Psoas muscle (tissue), 8 donors: ENCODE measurements around the gene GGT6. TPM values are rescaled to one million over a fixed set of nuclear protein-coding genes. Genes with fewer than 3 reads are reported as not detected.
A peak's percentile ranks its signal among the peaks of the same experiment; 100 is the strongest.

Experiments used
- ATAC-seq, 4 donors: fragments of 200-7000 bp; cut with Tn5 transposase; one replicate each; pipeline ENCODE4 v1.9.1; 2020; ENCODE audit warnings: moderate library complexity in 3 of 4, mild to moderate bottlenecking in 2 of 4
- DNase-seq, 2 donors: peaks; one replicate each; pipeline ENCODE4 v3.0.0-alpha.2; 2020
- H3K27ac ChIP-seq: fragments of 200-600 bp; one replicate; pipeline ENCODE4 v1.8.0; 2022
- H3K27me3 ChIP-seq, 3 donors: fragments of 200-600 bp in 1 of 3; one replicate each; pipeline versions ENCODE4 v1.6.1 to v1.8.0; 2013 to 2022; ENCODE audit warnings: low read length in 2 of 3, mild to moderate bottlenecking in 2 of 3, moderate library complexity in 1 of 3; ENCODE audit not compliant: insufficient read depth in 3 of 3
- H3K36me3 ChIP-seq, 2 donors: fragments of 200-600 bp in 1 of 2; one replicate each; pipeline versions ENCODE4 v1.6.1 to v1.8.0; 2013 to 2022; ENCODE audit warnings: low read depth in 1 of 2, mild to moderate bottlenecking in 1 of 2, moderate library complexity in 1 of 2; ENCODE audit not compliant: insufficient read depth in 1 of 2
- H3K4me1 ChIP-seq: fragments of 200-600 bp; one replicate; pipeline ENCODE4 v1.8.0; 2022
- H3K4me3 ChIP-seq: fragments of 200-600 bp; one replicate; pipeline ENCODE4 v1.8.0; 2022; ENCODE audit warnings: mild to moderate bottlenecking
- H3K9me3 ChIP-seq: fragments of 200-600 bp; one replicate; pipeline ENCODE4 v1.8.0; 2022
- CTCF ChIP-seq: fragments of 200-600 bp; IDR thresholded peaks from one replicate; pipeline ENCODE4 v1.8.0; 2022; ENCODE audit warnings: antibody characterized with exemption
- WGBS, 3 donors: extraction: QIAGEN DNeasy Blood & Tissue Kit; methylation state at CpG; one replicate each; pipeline versions ENCODE4 v1.1.6 to v1.1.7; 2013; 5-methylcytosine and 5-hydroxymethylcytosine counted together
- intact Hi-C, 2 donors: fragments of 100-400 bp; cut with DNase I; formaldehyde crosslinking; loops; one replicate each; pipeline versions ENCODE4 v1.11.0 to v1.14.2; 2022
- polyA plus RNA-seq, 3 donors: library from polyadenylated mRNA; stranded (reverse); fragments of 200-250 nt; gene quantifications; one replicate each; pipeline ENCODE4 v1.2.3, GENCODE V29; 2013
- total RNA-seq, 4 donors: library from RNA; stranded (reverse); fragmentation: NEBNext Ultra II Directional in 2 of 4; extraction: Animal tissue kit (Norgen Biotek cat#: 25700) in 2 of 4; gene quantifications; one replicate each; pipeline versions ENCODE4 v1.2.1 to v1.2.4, GENCODE V29; 2021 to 2023
- donor health status: healthy with polysubstance abuse.
- donor health status: DM: no; HTN: no; CAD: no; lungs with moderate emphysema.
- donor health status: Bipolar disorder and iron deficiency.
- donor health status: healthy.
- donor health status: DM: yes; HTN: yes; CAD: no.
- donor health status: DM: no; HTN: no; CAD: no.
- donor health status: DM: no; HTN: no; CAD: no.
- donor health status: DM: yes; HTN: yes; CAD: no.

GGT6 gene
- total and polyA plus RNA-seq, 7 donors = 0.03 TPM; not detected in 6

- H3K27me3 ChIP-seq = no peaks in the 10 kb centered on the region
- H3K4me1 ChIP-seq = peaks cover 19% of the 10 kb centered on the region
- H3K27ac ChIP-seq = peak overlapping the region; percentile 58
- H3K9me3 ChIP-seq = no peaks in the 10 kb centered on the region
- DNase-seq (peak; percentile 63 to 70), ATAC-seq (peak in 3 of 4 donors; percentile 2 to 13 (median 11))
- 24 to 33% (median 32%) methylated on average over 18 of the region's 18 CpGs for WGBS, 3 donors
- peaks cover 1 to 42% of the 10 kb centered on the region in 2 donors for H3K36me3 ChIP-seq
- intact Hi-C loops = no loop called here
- no peak for TF ChIP-seq CTCF
- peak overlapping the region; percentile 7 for H3K4me3 ChIP-seq
These were observed 23.5 kb downstream of the GGT6 start for GRCh38 chr17:4536742-4537411.

GRCh38 chr17:4536259-4536741, 24.1 kb downstream of the GGT6 start:
- Histone ChIP-seq H3K27ac (peak overlapping the region; percentile 58), H3K27me3 (no peaks in the 10 kb centered on the region), H3K9me3 (no peaks in the 10 kb centered on the region), H3K4me3 (peak overlapping the region; percentile 7), H3K36me3 (peaks cover 0 to 36% of the 10 kb centered on the region in 2 donors), H3K4me1 (peaks cover 17% of the 10 kb centered on the region)
- intact Hi-C loops = no loop called here
- DNase-seq (peak; percentile 31 to 56), ATAC-seq (peak; percentile 21 to 34 (median 28))
- no peak for TF ChIP-seq CTCF
- WGBS, 3 donors = 18 to 35% (median 22%) methylated on average over 16 to 19 of the region's 19 CpGs

DNA sequence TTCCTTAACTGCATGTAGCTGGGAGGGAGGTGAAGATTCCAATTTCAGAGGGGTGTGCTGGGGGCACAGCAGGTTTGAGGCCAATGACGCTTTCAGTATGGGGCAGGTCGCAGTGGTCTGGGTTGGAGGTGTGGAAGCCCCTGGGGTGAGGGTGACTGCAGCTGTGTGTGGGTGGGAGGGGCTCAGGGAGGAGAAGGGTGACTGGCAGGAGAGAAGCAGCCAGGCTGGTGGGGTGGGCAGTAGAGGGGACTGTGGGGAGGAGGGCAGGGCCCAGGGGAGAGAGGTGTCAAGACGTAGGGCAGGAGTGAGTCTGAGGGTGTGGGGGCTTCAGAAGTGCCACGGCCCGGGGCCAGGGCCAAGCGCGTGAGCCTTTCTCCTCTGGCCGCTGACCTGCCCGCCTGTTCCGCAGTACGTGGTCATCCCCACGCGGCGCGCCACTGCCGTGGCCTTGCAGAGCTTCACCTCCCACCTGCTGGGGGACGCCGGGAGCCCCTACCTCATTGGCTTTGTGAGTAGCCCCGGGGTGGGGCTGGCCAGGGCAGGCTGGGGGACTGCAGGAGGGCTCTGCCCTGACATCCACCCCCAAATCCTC, 24.6 kb downstream of the GGT6 start:
- intact Hi-C loops = no loop called here
- H3K9me3 ChIP-seq = no peaks in the 10 kb centered on the region
- peak overlapping the region; percentile 7 for H3K4me3 ChIP-seq
- peaks cover 0 to 32% of the 10 kb centered on the region in 2 donors for H3K36me3 ChIP-seq
- peak overlapping the region; percentile 58 for H3K27ac ChIP-seq
- H3K27me3 ChIP-seq = no peaks in the 10 kb centered on the region
- WGBS, 3 donors = 39 to 52% (median 50%) methylated on average over 14 to 19 of the region's 19 CpGs
- DNase-seq (peak; percentile 30 to 57), ATAC-seq (peak; percentile 3 to 35 (median 24))
- H3K4me1 ChIP-seq = peaks cover 17% of the 10 kb centered on the region
- TF ChIP-seq CTCF = no peak

GRCh38 chr17:4534928-4535666, 25.3 kb downstream of the GGT6 start:
- intact Hi-C loops = no loop called here
- DNase-seq (peak in 1 of 2 donors; percentile 16), ATAC-seq (peak in 3 of 4 donors; percentile 1 to 6 (median 4))
- 61 to 67% (median 63%) methylated on average over 25 to 27 of the region's 27 CpGs for WGBS, 3 donors
- no peaks in the 10 kb centered on the region for H3K9me3 ChIP-seq
- no peaks in the 10 kb centered on the region for H3K27me3 ChIP-seq
- H3K4me1 ChIP-seq = peaks cover 17% of the 10 kb centered on the region
- no peak overlapping the region for H3K27ac ChIP-seq
- H3K36me3 ChIP-seq = peaks cover 0 to 25% of the 10 kb centered on the region in 2 donors
- no peak overlapping the region for H3K4me3 ChIP-seq
- no peak for TF ChIP-seq CTCF
